ENCODE data around the gene ABR.

DNA sequence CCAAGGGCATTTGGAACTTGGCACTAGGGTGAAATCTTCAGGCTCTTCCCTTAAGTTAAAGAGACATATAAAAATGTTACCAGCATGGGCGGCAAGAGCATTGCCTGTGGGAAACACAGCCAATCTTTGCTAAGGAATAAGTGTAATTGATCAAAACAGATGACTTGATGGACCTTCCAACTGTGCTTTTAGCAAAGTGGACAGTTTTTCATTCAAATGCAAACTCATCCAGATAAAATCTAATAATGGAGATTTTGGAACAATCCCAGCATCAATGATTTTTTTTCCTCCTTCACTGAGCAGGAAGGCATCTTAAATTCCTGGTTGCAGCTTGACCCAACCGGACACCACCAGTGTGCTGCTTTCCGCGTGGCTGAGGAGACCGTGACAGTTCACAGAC lies 47.6 kb upstream of the ABR start:
- TF ChIP-seq, protein P1, sequence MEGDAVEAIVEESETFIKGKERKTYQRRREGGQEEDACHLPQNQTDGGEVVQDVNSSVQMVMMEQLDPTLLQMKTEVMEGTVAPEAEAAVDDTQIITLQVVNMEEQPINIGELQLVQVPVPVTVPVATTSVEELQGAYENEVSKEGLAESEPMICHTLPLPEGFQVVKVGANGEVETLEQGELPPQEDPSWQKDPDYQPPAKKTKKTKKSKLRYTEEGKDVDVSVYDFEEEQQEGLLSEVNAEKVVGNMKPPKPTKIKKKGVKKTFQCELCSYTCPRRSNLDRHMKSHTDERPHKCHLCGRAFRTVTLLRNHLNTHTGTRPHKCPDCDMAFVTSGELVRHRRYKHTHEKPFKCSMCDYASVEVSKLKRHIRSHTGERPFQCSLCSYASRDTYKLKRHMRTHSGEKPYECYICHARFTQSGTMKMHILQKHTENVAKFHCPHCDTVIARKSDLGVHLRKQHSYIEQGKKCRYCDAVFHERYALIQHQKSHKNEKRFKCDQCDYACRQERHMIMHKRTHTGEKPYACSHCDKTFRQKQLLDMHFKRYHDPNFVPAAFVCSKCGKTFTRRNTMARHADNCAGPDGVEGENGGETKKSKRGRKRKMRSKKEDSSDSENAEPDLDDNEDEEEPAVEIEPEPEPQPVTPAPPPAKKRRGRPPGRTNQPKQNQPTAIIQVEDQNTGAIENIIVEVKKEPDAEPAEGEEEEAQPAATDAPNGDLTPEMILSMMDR (IDR thresholded peaks at IDR 0.05; ENCODE audit: poor library complexity, severe bottlenecking), result no peak
- TF ChIP-seq EP300 (conservative IDR thresholded peaks at IDR 0.05; ENCODE audit: poor library complexity, severe bottlenecking) (no peak), POLR2AphosphoS5 (IDR thresholded peaks at IDR 0.05) (no peak), RAD21 (conservative IDR thresholded peaks at IDR 0.05) (no peak)
